ENCODE data around the gene SKP1.

The SKP1 gene

DNA sequence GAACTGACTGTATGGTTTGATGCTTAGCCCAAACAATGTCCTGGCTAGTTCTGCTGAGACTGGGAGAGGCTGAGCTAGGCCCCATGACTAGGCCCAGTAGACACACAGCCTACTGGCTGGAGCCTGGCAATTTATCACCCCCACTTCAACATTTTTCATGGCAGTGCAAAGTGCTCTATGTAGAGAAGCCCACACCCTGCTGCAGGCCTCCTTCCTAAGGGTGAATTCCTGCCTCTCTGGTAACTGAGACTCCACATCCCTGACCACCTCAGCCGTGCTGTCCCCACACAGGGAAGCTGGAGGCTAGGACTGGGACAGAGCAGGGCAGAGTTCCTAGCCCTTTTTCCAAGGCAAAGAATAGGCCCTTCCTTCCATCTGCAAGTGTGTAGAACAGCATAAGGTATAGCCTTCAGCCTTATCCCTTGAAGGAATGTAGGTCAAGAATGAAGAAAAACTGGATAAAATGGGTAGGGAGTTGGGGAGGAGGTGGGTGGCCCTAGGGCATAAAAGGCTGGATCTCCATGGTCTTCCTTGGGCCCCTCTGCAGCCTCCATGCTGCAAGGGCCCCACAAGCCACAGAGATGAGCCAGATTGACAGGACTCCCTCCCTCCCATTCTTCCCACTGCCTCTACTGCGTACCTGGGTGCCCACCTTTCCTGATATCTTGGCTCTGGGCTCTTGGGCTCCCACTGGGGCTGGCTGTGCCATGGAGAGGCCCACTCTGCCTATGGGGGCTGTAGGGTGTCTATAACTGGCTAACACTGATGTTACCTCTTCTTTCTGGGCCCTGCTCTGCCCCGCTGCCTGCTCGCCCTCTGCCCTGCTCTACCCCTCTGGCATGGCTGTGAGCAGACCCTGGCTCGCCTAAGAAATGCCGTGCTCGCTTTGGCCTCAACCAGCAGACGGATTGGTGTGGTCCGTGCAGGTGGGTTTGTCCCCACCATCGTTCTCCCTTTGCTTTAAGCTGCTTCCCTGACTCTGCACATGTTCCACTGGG lies 32.5 kb downstream of the SKP1 start:
- FAIRE-seq (no peak), DNase-seq (ENCODE audit: low spot score) (no peak)

DNA sequence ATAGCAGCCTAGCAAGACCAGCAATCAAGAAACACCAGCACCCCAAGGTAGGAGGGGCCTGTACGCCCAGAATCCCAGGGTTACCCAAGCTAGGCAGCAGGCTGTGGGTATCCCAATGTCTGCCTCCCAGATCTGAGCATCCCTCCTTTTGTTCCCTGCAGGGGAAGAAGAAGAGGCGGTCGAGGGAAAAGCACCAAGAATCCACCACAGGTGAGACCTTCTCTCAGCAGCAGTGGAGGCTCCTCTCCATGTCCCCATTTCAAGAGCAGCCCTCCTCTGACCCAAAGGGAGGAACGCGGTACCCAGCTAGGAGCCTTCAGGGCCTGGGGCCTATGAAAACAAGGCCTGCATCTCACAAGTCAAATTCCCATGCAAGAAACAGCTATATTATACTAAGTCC lies 33.3 kb downstream of the SKP1 start:
- DNase-seq (ENCODE audit: low spot score) (no peak), FAIRE-seq (no peak)

DNA sequence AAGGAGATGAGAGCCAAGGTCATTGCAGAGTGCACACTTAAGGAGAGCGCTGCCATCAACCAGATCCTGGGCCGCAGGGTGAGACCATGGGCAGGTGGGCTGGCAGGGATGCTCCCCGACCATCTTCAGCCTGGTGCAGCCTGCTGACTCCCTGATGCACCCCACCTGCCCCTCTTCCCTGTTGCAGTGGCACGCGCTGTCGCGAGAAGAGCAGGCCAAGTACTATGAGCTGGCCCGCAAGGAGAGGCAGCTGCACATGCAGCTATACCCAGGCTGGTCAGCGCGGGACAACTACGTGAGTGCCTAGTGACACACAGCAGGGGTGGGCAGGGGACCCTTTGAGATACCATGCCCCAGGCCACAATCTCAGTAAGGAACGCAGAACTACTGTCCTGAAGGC lies 33.9 kb downstream of the SKP1 start:
- FAIRE-seq (no peak), DNase-seq (ENCODE audit: low spot score) (no peak)

DNA sequence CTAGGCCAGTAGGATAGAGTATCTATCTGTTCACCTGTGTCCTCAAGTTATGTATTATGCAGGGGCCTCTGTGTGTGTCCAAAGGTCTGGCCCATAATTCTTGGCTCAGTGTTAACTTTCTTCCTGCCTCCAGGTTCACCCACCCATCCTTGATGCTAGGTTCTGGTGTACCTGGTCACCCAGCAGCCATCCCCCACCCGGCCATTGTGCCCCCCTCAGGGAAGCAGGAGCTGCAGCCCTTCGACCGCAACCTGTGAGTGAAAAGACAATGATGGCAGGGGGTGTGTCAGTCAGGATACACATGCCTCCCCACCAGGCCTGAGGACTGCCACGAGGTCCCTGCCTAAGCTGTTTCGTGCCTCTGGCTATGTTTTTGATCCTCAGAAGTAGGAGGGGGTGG lies 34.7 kb downstream of the SKP1 start:
- no peak for FAIRE-seq
- DNase-seq (ENCODE audit: low spot score): no peak

DNA sequence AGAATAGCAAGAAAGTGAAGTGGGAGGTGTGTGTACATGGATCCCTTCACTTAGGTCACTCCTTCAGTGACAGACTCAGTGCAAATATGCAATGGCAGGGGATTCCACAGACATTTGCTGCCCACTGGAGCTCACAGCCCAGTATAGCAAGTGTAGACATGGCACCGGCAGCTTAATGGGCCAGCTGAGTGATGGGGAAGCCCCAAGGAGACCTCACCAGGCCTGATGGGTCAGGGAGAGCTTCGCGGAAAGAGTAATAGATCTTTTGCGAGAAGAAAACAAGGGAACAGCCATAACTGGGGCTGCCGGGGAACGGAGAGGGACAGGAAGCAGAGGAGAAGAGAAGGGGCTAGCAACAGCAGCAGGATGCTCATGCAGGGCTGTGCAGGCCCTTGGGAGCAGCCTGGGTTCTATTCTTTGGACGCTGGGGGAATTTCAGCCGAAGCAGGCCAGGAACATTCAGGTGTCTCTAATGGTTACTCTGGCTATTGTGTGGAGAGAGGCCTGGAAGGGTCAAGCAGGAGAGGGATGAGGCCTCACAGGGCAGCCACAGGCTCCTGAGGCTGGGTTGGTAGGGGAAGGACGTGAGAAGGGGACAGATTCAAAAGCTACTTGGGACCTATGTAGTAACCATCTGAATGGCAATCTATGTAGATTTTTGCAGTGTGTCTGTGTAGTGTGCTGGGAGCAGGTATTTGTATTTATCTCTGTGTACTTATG lies 35.3 kb downstream of the SKP1 start:
- DNase-seq (ENCODE audit: low spot score): no peak
- FAIRE-seq: no peak

DNA sequence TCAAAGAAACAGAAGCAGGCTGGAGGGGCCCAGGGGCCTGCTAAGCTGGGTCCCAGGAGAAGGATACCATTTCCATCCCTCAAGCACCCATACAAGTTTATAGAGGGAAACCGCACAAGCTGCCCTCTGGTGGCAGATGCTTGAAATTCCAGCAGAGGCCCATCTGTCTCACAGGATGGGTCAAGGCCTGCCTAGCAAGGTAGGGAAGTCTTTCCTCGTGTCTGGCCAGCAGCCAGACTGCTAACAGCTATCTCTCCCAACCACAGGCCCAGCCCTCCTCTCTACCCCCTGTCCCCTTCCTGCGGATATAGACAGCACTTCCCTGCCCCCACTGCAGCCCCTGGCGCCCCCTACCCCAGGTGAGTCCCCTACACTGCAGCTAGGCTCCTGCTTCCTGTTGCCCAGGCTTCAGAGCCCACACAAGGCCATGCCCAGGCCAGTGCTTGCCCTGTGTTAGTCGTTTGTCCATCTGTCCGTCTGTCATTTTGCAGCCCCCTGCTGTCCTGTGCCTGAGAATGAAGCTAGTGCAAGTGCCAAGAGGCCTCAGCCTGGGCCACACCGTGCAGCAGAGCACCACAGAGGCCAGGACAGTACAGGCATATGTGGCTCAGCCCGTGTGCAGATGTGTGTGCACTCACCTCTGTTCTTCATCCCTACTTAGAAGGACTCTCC lies 36.1 kb downstream of the SKP1 start:
- peak; percentile 68 for DNase-seq (ENCODE audit: low spot score)
- peak; percentile 24 for FAIRE-seq

DNA sequence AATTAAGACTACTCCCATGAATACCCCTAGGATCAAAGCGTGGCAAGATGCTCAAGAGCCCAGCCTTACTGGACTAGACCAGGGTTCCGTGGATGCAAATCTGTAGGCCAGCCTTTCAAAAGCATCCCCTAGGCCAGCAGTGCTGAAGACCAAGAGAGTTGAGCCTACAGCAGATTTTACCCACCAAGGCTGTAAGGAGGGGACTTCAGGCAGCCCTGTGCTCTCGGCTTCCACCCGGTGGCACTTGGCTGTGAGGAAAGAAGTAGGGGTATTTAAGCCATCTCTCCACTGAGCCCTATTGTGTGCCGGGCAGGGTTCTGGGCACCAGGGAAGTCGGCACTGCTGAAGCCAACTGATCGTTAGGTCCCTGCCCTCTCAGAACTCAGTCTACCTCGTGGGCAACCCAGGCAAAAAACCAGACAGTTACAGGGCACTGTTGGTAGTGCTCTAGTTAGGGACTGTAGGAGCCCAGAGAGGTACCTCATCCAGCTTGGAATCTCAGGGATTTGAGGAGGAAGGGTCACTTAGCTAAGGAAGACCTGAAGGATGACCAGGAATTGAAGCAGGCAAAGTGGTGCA lies 36.8 kb downstream of the SKP1 start:
- FAIRE-seq (no peak), DNase-seq (ENCODE audit: low spot score) (no peak)

DNA sequence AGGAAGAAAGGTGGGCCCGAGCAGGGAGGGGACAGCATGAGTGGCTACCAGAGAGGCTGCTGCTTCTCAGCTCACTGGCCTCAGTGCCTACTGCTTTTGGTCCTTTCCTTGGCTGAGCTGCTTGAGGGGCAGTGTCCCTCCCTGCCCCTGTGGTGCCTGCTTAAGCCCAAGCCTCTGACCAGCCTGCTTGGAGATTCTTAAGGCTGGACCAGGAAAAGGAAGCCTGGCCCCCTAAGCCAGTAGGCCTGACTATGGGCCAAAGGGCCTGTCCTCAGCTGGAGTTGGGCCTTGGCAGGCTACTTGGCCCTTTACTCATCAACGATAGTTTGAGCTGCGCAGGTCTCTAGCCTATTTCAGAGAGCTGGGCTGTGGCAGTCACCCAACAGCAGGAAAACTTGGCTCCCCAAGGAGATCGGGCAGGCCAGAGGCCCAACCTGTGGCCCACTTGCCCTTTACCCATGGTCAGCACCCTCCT lies 37.3 kb downstream of the SKP1 start:
- FAIRE-seq: no peak
- no peak for DNase-seq (ENCODE audit: low spot score)

DNA sequence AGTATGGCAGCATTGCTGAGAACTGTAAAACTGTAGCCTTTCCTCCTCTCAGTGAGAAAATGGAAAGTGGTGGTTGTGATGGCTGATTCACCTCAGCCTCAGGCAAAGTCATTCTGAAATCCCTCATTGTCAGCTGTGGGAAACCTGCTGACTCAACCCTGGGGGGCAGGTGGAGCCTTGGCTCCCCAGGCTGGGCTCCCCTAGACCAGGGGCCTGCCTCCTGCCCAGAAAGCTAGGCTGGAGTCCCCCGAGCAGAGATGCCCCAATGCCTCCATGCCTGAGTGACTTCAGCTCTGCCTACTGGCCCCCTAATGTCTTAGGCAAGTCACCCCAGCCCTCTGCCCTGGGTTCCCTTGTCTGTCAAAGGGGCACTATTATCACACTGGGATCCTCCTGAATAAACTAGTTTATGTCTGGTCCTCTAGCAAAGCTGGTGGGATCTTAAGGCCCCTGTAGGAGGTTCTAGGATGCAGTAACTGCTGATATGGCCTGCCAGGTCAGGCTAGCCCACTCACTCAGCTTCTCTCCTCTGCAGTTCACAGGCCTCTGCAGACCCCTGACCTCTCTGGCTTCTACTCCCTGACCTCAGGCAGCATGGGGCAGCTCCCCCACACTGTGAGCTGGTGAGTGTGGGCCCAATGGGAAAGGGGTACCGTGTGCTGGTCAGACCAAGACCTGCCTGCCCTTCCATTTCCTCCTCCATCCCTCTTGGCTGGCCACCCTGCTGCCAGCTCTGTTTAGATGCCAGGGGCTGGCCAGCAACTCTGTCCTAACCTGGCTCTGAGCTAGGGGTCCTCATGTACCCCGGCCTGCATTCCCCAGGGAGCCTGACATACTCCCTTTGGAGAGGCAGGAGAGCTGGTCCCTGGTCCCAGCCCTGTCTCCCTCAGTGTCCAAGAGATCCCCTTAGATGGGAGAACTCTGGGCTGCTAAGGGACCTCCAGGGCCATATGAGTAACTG lies 38.1 kb downstream of the SKP1 start:
- DNase-seq (ENCODE audit: low spot score) (peak; percentile 52), FAIRE-seq (peak; percentile 58)

DNA sequence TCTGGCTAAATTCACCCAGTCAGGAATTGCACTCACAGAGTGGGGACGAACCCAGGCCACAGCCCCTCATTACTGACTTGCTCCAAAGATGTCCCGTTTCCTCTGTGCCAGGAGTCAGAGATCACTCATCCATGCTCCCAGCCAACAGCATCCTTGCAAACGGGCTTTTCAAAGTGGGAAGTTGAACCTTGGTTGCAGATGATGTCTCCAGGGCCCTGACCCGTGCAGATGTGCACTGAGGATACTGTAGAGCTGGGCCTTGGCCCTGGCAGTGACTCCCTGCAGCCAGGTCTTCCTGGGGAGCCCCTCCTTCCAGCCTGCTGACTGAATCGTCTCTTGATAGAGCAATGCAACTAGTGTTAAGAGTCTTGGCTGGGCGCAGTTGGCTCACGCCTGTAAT lies 40.0 kb downstream of the SKP1 start:
- no peak for DNase-seq (ENCODE audit: low spot score)
- no peak for FAIRE-seq

DNA sequence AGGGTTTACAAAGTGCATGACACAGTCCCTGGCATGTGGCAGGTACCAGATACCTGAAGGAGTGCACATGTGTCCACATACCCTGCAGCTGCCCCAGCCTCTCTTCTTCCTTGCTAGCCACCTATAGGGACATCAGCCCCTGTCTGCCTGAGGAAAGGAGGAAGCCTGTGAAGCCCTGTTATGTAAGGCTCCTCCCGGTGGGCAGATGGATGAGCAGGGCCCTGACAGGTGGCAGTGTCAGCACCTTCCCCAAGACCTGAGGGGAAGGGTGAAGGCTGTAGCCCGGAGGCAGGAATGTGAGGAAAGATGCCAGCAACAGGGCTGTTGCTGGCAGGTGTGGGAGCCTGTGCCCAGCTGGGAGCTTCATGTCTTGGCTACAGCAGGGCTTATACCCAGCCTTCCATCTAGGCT lies 40.5 kb downstream of the SKP1 start:
- DNase-seq (ENCODE audit: low spot score) (no peak), FAIRE-seq (no peak)

DNA sequence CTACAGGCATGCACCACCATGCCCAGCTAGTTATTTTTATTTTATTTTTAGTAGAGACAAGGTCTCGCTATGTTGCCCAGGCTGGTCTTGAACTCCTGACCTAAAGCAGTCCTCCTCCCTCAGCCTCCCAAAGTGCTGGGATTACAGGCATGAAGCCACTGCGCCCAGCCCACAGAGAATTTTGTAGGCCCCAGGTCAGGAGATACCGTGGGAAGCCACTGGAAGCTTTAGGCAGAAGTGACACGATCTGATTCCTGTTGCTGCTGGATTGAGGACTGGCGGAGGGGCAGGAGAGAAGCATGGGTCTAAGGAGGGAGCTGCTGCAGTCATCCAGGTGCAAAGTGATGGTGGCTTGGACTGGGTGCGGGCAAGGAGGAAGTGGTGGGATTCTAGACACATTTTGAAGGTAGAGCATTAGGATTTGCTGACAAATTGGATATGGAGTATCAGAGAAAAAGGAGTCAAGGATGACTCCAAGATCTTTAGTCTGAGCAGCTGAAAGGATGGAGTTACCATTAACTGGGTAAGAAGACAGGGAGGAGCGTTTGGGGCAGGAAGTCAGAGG lies 41.6 kb downstream of the SKP1 start:
- FAIRE-seq: no peak
- DNase-seq (ENCODE audit: low spot score): no peak

DNA sequence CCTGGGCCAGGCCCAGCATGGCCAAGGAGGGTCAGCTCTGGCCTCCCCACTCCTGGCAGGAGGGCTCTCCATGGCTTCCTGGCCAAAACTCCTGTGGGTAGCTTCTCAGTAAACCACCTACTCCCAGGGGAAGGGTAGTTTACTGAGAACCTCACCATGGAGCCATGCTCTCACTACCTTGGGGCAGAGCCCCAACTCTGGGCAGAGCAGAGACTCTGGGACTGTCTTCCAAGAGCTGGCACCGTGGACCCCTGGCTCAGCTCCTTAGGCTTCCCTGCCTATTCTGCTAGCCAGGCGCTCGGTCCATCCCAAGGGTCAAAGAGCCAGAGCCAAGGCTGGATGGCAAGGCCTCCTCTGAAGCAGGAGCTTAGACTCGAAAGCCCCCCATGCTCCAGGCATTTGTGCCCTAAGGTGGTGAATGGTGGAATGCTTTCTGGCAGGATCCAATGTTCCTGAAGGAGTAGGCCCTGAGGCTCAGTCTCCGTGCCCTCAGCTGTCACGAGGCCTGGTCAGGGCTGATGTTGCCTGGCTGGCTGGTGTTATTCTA lies 42.7 kb downstream of the SKP1 start:
- DNase-seq (ENCODE audit: low spot score) (no peak), FAIRE-seq (no peak)

DNA sequence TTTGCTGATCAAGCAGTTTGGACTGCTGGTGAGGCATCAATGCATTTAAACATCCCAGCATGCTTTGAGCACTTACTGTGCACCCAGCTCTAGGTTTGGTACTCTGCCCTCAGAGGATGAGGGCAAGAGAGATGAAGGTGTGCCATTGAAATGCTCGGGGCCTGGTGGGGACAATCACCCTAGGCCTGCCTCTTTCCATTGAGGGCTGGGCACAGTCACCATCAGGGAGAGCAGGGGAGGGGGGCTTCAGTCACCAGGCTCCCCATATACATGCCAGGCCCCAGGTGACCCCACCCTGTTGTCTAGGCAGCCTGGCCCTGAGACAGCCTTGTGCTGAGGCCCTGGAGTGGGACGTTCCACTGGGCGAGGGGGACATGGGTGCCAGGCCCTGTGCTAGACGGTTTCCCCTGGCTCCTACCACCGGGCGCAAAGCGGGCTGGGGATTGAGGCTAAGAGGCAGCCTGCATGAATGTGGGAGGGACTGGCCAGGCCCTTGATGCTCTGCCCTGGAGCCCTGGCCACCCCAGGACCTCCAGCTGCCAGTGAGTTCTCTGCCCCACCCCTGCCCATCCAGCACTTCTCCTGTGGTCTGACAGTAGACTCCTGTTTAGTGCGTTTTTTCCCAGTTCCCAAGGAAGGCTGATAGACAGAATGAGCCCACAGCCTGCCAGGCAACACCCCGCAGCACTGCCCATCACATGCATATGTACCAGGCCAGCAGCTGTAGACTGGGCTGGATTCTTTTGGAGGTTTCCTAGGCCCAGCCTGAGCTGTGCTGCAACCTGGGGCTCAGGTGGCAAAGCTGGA lies 43.4 kb downstream of the SKP1 start:
- FAIRE-seq: no peak

DNA sequence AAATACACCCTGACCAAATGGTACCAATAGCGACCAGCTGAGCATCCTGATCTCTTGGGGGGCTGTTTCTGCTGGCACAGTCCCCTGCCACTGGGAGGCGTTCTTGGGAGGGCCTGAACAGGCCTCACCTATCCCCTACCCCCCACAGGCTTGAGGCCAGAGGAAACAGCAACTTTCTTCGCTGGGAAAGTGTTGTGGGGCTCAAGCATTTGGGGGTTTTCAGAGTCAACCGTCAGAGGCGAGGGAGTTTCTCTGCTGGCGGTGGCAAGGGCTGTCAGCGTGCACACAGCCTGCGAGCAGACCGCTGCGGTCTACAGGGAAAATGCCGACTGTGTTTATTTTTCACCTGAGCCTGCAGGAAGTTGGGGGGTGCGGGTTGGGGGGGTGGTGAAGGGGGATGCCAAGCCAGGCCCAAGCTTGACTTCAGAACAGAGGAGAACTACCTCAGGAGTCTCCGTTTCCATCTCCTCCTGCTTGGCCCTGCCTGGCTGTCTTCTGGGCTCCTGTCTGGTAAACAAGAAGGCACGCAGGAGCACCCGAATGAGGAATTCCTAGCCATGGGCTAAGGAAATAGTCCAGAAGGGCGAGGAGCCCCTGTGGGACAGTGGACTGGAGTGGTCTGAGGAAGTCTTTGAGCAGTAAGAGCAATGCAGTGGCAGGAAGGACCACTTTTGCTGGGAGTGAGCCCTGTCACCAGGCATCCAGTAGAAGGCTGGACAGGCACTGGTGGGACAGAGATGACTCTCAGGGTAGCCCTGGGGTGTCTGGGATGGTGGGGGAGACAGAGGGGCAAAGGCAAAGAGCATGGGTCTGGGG lies 44.2 kb downstream of the SKP1 start:
- FAIRE-seq: no peak
- DNase-seq (ENCODE audit: low spot score): no peak

More for the DNA sequence above, 43.4 kb downstream of the SKP1 start:
- no peak for DNase-seq (ENCODE audit: low spot score)

DNA sequence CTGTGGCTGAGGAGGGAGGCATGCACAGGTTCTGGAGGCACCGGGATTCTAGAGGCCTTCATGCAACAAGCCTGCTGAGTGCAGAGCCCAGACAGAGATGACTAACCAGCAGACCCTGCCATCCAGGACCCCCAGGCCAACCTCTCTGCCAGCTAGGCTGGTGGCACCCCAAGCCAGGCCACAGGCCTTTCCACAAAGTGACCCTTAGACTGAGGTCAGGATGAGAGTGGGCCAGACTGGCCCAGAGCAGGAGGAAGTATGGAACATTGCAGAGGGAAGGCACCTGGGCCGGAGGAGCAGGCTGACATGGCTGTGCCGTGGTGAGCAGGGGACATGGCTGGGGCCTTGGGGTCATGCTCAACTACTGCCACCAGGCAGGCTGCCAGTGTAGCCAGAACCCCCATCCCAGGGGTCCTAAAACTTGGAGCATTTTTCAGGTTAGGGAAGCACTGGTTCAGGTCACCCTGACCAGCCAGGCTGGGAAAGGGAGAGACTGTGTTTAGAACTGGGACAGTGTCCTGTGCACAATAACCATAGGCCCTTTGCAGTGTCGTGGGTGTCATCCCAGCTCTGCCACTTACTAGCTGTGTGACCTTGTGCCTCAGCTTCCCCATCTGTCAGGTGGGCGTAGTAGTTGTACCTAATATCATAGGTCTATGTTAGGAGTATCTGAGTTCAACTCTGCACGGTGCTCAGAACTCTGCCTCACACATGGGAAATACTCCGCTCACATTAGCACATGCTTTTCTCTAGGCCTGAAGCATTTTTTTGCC lies 45.0 kb downstream of the SKP1 start:
- FAIRE-seq (no peak), DNase-seq (ENCODE audit: low spot score) (no peak)

DNA sequence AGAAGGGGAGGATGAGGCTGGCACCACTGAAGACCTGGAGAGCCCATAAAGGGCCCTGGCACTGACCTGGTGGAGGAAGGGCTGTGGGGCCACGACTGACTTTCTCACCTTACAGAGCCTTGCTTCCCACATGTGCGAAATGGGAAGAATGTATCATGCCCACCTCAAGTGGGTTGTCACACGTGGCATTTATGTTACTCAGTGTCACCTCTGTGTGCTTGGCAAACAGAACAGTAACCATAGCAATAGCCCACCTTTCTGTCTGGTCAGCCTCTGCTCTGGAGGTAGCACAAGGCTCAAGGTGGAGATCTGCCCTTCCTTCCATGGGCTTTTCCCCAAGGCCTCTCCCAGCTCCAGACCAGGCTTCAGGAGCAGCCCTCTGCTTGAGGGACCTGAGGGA lies 45.6 kb downstream of the SKP1 start:
- no peak for FAIRE-seq
- no peak for DNase-seq (ENCODE audit: low spot score)

Data from RCC 7860 (cell line).